AG09319 (cell line): ENCODE data around the gene TM9SF4.

Source experiments
- DNase-seq: peaks from one replicate; pipeline ENCODE4 v3.0.0-alpha.2; 2010; ENCODE audit warnings: low read depth; ENCODE audit errors: extremely low read depth
- TF ChIP-seq, protein P1 (sequence below): IDR thresholded peaks from 2 replicates; pipeline ENCODE4 v1.5.1; 2011; ENCODE audit warnings: low read depth, mild to moderate bottlenecking, inconsistent platforms, low read length, moderate library complexity

The TM9SF4 gene

DNA sequence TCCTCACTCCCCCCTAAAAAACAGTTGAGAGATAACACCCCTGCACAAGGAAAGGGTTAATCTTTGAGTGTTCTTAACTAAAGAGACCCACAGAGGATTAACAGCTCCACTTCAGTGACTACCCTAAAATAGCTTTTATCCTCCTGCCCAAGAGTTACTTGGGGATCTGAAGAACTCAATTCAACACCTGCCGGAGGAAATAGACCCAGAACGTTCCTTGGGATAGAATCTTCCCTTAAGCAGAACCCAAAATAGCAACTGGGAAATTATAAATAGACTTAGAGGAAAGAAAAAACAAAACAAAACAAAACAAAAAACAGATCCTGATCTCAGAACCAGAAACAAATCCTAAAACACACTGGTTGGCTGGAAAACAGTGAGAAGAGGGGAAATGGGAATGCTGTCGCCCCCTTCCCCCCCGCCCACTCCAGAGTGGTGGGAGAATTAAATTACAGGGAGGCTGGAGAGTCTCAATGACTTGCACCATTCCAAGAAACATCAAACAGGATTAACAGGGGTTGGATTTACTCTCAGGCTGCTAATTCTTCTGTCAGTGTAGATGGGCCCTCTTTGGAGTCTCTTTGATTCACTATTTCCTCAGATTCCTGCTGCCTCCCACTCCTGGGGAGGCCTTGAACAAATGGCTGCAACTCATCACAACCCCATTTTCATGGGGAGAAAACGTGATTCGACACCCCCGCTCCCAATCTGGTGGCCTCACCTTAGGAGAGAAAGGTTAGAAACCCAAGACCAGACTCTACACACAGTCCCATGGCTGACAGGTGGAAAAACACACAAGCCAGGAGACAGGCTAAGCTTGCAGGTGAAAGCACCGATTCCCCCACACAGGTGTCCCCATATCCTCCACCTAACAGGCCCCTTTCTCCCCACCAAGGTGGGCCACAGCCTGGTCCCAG, 96.6 kb downstream of the TM9SF4 start:
- no peak for DNase-seq
- TF ChIP-seq, protein P1, sequence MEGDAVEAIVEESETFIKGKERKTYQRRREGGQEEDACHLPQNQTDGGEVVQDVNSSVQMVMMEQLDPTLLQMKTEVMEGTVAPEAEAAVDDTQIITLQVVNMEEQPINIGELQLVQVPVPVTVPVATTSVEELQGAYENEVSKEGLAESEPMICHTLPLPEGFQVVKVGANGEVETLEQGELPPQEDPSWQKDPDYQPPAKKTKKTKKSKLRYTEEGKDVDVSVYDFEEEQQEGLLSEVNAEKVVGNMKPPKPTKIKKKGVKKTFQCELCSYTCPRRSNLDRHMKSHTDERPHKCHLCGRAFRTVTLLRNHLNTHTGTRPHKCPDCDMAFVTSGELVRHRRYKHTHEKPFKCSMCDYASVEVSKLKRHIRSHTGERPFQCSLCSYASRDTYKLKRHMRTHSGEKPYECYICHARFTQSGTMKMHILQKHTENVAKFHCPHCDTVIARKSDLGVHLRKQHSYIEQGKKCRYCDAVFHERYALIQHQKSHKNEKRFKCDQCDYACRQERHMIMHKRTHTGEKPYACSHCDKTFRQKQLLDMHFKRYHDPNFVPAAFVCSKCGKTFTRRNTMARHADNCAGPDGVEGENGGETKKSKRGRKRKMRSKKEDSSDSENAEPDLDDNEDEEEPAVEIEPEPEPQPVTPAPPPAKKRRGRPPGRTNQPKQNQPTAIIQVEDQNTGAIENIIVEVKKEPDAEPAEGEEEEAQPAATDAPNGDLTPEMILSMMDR = no peak

DNA sequence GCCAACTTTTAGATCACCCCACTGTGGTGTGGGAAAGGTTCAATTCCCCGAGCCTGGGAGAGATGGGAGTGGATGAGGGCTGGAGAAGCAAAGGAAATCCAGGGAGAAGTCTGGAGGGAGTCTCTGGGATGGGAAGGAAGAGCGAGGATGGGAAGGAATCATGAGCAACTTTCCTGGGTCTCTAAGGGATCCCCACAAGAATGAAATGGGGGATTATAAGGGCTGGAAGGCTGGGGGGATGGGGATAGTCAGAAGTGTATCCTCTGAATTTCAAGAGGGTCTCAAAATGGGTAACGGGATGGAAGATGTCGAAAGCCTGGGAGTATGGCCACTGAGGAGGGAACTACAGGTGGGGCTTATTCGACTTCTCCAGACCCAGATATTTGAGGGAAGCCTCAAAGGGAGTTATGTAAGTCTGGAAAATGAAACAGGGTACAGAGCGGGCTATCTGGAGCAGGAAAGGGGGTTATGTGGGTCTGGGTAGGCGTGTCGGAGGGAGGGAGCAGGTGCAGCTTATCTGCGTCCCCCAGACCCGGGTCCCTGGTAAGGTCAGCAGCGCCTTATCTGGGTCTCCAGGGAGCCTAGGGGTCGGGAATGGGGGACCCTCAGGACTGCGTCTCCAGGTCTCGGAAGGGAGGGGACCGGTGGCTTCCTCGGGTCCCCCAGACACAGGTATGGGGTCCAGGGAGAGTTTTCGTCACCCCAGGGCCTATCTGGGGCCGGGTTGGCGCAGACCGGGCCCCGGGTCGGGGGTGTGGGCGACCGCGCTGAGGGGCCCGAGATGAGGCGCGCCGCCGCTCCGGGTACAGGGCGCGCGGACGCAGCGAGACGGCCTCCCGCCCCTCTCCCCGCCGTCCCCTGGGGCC, 97.5 kb downstream of the TM9SF4 start:
- no peak for DNase-seq

DNA sequence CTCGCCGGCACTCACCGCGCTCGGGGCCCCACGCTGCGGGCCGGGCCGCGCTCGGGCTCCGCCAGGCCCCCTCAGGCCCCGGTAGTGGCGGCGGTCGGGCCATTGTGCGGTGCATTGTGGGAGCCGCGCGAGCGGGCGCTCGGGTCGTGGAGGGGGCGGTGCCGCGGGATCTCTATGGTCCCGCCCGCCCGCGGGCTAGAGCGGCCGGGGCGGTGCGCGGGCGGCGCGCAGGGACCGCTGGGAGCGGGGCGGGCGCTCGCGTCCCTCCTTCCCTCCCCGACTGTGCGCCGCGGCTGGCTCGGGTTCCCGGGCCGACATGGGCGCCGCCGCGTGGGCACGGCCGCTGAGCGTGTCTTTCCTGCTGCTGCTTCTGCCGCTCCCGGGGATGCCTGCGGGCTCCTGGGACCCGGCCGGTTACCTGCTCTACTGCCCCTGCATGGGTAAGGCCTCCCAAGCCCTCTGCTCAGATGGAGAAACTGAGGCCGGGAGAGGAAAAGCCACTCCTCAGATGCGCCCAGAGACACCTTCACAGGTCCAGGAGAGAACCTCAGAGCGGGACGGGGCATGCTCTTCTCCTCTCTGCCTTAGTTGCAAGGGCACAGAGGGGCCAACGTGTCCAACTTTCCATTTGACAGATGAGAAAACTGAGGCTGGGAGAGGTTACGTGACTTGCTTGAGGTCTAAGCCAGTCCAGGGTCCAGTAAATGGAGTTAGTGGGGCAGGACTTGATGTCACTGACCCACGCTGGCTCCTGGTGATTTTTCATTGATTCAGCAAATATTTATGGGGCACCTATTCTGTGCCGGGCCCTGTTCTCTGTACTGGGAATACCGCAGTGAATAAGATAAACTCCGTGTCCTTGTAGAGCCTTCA, 98.3 kb downstream of the TM9SF4 start, which contains the start of the genes PLAGL2 and POFUT1:
Gene PLAGL2, minus strand, starts transcription at position 118 of the 873 bp plus-strand sequence. CDS start 5,565 bp downstream, outside the sequence.
Gene POFUT1, plus strand, starts transcription at position 255 of the 873 bp plus-strand sequence. Its CDS starts 62 bp downstream, at position 317.
- TF ChIP-seq, protein P1 = peak; percentile 26
- DNase-seq = peak; percentile 62

More for the DNA sequence above, 97.5 kb downstream of the TM9SF4 start:
- TF ChIP-seq, protein P1 = no peak

DNA sequence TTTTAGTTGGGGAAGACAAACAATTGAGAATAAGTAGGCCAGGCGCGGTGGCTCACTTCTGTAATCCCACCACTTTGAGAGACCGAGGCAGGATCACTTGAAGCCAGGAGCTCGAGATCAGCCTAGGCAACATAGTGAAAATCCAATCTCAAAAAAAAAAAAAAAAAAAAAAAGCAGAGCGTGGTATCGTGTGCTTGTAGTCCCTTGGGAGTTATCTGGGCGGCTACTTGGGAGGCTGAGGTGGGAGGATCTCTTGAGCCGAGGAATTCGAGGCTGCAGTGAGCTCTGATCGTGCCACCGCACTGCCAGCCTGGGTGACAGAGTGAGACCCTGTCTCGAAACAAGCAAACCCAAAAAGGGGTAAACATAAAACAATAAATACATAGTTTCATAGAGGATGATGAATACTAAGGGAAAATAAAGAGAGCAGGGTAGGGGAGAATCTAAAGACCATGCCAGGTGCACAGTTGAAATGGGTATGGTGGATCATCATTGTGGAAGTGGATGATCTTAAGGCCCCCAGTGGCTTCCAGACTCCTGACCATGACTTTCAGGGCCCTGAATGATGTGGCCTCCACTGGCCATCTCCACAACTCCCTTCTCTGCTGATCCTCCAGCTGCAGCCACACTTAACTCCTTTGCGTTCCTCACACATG, 99.1 kb downstream of the TM9SF4 start:
- TF ChIP-seq, protein P1 = no peak
- no peak for DNase-seq

DNA sequence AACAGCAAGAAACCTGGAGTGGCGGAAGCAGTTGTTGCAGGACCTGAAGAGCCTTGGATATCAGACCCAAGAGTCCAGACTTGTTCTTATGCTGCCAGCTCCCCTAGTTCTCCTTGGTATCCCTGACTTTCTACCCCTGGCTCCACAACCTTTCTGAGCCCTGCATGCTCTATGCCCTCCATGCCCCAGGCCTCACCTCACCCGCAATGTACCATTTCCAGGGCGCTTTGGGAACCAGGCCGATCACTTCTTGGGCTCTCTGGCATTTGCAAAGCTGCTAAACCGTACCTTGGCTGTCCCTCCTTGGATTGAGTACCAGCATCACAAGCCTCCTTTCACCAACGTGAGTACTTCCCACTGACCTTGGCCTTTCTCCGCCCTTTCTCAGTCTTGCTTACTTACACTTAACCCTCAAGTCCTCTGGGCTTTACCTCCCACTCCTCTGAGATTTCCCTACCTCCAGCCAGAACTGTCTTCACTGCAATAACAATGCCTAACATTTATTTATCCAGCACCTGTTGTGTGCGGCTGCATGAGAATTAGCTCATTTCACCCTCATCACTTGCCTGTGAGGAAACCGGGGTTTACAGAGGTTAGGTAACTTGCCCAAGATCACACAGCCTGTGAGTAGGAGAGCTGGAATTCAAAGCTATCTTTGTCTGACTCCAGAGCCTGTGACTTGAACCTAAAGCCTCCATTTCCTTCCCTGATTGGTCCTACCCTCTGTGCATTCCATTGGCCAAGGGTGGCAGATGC, 100.5 kb downstream of the TM9SF4 start:
- DNase-seq = no peak
- TF ChIP-seq, protein P1 = no peak

DNA sequence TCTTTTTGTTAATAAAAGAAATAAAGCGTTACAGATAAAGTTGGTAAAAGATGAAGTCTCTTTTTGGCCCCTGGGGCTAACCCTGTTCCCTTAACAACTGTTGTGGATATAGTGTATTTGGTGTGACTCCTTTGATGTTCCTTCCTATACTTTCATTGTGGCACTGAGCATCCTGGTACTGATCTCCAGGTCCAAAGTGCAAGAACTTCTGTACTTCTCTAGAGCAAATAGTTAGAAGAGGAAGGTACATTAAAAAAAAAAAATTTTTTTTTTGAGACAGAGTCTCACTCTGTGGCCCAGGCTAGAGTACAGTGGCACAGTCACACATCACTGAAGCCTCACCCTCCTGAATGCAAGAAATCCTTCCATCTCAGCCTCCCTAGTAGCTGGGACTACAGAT, 104.4 kb downstream of the TM9SF4 start:
- DNase-seq = no peak
- TF ChIP-seq, protein P1 = no peak
